Effector memory CD8-positive, alpha-beta T cell (primary cell): ENCODE data around the gene TBL1X.
"Not testable (repeated sequence)": the region's sequence is repeated elsewhere in the genome, so short reads cannot be mapped to it uniquely, and the experiment has no call there.

Experiments used
- ATAC-seq: fragments of 150-1000 bp; cut with Tn5 transposase; replicated peaks from 2 replicates; pipeline ENCODE4 v1.10.0; 2021; ENCODE audit warnings: mild to moderate bottlenecking, moderate library complexity
- DNase-seq, 3 experiments: peaks; one replicate each; pipeline ENCODE4 v3.0.0; 2021
- H3K27ac Mint-ChIP-seq, 2 donors: one replicate each; pipeline ENCODE4 v1.8.0; 2022; ENCODE audit warnings: mild to moderate bottlenecking in 2 of 2, mixed read lengths in 2 of 2, moderate library complexity in 2 of 2
- H3K27me3 Mint-ChIP-seq, 2 donors: one replicate each; pipeline ENCODE4 v1.8.0; 2022; ENCODE audit warnings: mixed read lengths in 2 of 2
- H3K36me3 Mint-ChIP-seq: one replicate; pipeline ENCODE4 v1.8.0; 2022; ENCODE audit warnings: mild to moderate bottlenecking, moderate library complexity, mixed read lengths; ENCODE audit not compliant: insufficient read depth
- H3K4me1 Mint-ChIP-seq, 2 donors: one replicate each; pipeline ENCODE4 v1.8.0; 2022; ENCODE audit warnings: low read depth in 2 of 2, mixed read lengths in 2 of 2
- H3K4me3 Mint-ChIP-seq, 2 donors: one replicate each; pipeline ENCODE4 v1.8.0; 2022; ENCODE audit warnings: mild to moderate bottlenecking in 2 of 2, mixed read lengths in 2 of 2, moderate library complexity in 2 of 2
- H3K9me3 Mint-ChIP-seq, 2 donors: one replicate each; pipeline ENCODE4 v1.8.0; 2022; ENCODE audit warnings: mixed read lengths in 2 of 2

TBL1X gene

DNA sequence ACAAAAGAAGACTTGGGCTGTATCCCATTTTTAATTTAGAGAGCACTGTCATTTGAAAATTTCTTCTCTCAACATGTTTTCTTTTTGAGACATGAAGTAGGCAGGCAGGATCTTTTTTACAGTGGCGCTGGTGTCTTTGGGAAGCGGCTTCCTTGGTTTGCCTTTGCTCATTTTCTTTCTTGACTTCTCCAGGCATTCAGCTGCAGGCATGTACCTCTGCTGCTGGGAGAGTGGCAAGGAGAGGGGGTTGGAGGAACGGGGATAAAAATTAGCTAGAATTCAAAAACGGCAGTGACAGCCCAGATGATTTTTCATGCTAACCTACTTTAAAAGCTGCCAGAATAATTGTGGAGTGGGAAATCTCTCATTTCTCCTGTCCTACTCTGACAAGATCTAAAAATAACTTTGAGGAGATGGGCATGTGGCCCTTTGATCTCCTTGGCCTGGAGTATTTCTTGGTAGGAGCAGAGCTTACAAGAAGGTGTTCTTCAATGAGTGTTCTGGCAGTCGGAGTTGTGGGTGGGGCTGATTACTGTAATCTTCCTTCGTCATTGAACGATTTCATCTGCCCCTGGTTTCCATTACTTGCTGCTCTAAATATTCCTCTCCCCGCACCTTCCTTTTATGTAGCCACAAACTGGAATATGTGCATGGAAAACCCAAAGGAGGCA is 54.8 kb downstream of the TBL1X start:
- Mint-ChIP-seq H3K27me3 (no peaks in the 10 kb centered on the region), H3K36me3 (peaks cover 7% of the 10 kb centered on the region), H3K4me1 (peaks cover 26 to 27% of the 10 kb centered on the region in 2 donors), H3K4me3 (no peak overlapping the region), H3K27ac (no peak overlapping the region), H3K9me3 (no peaks in the 10 kb centered on the region)
- ATAC-seq (no peak), DNase-seq (no peak)

DNA sequence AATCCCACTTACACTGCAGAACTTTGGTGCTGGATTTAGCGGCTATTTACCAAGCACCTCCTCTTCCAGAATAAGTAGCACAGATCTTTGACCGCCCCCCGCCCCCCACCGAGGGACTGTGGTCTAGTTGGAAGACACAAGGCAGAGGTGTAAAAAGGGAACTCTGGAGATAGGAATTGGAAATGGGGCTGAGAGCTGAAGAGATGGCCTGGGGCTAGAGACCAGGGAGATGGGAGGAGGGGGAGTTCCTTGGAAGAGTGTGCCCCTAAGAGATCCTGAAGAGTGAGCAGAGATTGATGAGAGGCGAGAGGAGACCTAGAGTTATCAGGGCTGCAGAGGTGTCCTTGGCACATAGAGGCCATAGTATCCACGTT is 55.3 kb downstream of the TBL1X start:
- DNase-seq (no peak), ATAC-seq (no peak)
- Mint-ChIP-seq H3K27ac (no peak overlapping the region), H3K27me3 (no peaks in the 10 kb centered on the region), H3K4me3 (no peak overlapping the region), H3K4me1 (peaks cover 22 to 26% of the 10 kb centered on the region in 2 donors), H3K36me3 (peaks cover 6% of the 10 kb centered on the region), H3K9me3 (no peaks in the 10 kb centered on the region)

DNA sequence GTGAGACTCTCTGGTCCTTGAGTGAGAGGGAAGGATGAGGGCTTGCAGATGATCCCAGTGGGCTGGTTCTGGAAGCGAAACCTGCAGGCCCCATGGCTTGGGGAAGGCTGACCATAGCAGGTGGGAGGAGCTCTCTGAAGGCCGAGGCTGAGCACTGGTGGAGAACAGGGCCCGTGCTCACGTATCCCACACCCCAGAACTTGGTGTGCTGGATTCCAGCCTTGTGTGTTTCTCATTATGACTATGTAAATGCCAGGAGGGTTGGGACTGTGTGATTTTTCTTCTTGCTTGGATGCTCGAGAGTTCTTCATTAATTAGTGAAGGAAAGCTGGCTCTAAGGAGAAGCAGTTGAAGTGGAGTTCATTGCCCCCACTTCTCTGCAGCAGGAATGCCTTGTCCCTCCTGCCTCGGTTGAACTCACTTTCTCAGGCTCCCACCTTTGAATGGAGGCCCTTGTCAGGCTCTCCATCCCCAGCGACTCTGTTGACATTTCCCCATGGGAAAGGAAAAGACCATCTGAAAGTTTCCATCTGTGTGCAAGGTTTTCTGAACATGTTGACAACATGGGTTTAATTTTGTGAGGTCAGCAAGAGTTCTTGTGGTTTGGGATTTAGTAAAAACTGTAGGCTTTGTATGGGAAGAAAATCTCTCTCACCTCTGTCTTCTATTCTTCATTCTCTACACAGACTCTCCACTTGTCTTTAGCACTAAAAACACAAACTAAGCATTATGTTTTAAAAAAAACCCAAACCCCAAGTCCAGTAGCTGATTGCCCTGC is 57.7 kb downstream of the TBL1X start:
- no peak for DNase-seq

DNA sequence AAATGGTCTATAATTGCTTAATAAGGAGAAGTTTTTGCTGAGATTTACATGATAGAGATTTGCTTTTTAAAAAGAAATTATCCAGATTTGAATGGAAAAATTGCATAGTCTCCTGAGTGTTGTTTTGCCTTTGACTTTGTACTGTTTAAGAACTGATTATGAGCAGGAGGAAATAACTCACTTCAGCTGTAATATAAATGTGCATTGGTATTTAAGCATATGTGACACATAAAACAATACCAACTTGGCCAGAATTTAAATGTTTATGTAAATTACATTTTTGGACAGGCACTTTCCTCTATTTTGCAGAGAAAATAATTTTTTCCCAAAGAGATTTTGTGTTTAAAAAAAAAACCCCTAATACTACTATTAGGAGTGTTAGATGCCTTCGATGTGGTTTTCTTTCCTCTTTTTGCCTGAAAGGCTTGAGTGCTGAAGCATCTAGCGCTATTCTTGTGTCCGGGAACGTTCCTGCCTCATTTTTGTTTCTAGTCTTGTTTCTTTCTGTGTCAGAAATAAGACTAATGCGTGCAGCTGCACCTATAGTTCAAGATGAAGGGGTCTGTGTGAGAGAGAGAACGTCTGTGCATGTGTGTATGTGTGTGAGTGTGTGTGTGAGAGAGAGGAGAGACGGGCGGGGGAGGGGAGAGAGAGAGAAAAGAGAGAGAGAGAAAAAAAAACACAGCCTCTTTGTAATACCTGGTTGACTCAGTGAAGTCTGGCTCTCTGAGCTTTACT is 60.8 kb downstream of the TBL1X start:
- DNase-seq (no peak), ATAC-seq (no peak)
- H3K27me3 Mint-ChIP-seq: no peaks in the 10 kb centered on the region
- peaks cover 9 to 24% of the 10 kb centered on the region in 2 donors for H3K4me1 Mint-ChIP-seq
- peaks cover 6% of the 10 kb centered on the region for H3K36me3 Mint-ChIP-seq
- no peaks in the 10 kb centered on the region for H3K9me3 Mint-ChIP-seq
- no peak overlapping the region for H3K4me3 Mint-ChIP-seq
- H3K27ac Mint-ChIP-seq: no peak overlapping the region

More for the DNA sequence above, 57.7 kb downstream of the TBL1X start:
- ATAC-seq: no peak
- Mint-ChIP-seq H3K36me3 (peaks cover 3% of the 10 kb centered on the region), H3K27ac (no peak overlapping the region), H3K4me1 (peaks cover 6 to 18% of the 10 kb centered on the region in 2 donors), H3K4me3 (no peak overlapping the region), H3K27me3 (no peaks in the 10 kb centered on the region), H3K9me3 (no peaks in the 10 kb centered on the region)

DNA sequence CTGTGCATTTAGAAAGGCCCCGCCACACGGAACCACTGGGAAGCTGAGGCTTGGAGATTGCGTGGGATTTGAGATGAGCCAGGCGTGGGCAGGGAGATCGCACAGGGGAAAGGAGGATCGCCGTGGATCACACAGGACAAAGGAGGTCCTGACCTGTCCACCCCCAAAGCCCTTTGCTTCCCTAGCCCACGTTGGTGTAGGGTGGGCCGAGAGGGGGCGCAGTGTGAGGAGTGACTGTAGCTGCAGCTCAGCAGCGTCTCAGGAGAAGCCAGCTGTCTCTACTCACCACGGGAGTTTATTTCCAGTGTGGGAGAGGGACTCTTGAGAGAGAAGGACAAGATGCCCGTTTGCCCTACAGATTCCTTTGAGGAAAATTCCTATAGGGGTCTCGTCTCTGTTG is 62.1 kb downstream of the TBL1X start:
- no peak for DNase-seq
- Mint-ChIP-seq H3K27ac (no peak overlapping the region), H3K27me3 (no peaks in the 10 kb centered on the region), H3K4me3 (no peak overlapping the region), H3K4me1 (peaks cover 13 to 22% of the 10 kb centered on the region in 2 donors), H3K36me3 (peaks cover 6% of the 10 kb centered on the region), H3K9me3 (no peaks in the 10 kb centered on the region)
- ATAC-seq: no peak

DNA sequence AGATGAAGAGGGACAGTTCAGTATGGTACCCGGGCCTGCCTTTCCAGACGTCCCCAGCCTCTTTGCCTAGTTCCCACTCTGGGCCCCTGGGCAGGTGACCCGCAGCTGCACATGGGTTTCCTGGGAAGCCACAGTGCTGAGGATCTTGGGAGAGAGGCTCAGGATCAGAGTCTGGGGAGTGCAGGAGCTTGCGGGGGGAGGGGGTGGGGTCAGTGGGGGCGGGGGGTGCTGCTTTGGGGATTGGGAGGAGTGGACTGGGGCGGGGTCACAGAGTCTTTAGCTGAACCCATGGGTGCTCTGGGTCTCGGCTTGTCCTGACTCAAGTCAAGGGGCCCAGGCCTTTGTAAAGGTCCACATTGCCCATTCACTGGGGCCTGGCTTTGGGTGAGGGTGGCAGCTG is 63.6 kb downstream of the TBL1X start:
- H3K4me1 Mint-ChIP-seq: peaks cover 13 to 21% of the 10 kb centered on the region in 2 donors
- no peak overlapping the region for H3K4me3 Mint-ChIP-seq
- ATAC-seq (no peak), DNase-seq (no peak)
- no peaks in the 10 kb centered on the region for H3K27me3 Mint-ChIP-seq
- H3K36me3 Mint-ChIP-seq: peaks cover 6% of the 10 kb centered on the region
- H3K27ac Mint-ChIP-seq: no peak overlapping the region
- no peaks in the 10 kb centered on the region for H3K9me3 Mint-ChIP-seq

DNA sequence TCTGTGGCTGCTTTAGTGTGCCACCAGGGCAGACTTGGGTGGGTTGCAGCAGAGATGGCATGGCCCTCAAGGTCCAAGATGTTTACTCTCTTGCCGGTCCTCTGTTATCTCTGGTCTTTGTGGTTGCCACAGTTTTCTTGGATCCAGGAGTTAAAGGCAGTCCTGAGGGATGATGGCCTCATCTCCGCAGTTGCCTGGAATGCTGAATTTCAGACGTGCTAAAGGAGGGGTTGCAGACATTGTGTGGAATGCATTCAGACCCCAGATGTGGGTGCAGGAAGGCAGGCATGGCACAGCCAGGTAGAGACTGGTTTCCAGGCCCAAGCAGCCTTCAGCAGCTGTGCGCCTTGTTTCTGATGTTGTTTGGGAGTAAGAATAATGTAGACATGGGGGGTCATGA is 64.4 kb downstream of the TBL1X start:
- DNase-seq (no peak), ATAC-seq (no peak)
- Mint-ChIP-seq H3K27me3 (no peaks in the 10 kb centered on the region), H3K4me1 (peaks cover 13 to 21% of the 10 kb centered on the region in 2 donors), H3K4me3 (no peak overlapping the region), H3K36me3 (peaks cover 6% of the 10 kb centered on the region), H3K9me3 (no peaks in the 10 kb centered on the region), H3K27ac (no peak overlapping the region)

DNA sequence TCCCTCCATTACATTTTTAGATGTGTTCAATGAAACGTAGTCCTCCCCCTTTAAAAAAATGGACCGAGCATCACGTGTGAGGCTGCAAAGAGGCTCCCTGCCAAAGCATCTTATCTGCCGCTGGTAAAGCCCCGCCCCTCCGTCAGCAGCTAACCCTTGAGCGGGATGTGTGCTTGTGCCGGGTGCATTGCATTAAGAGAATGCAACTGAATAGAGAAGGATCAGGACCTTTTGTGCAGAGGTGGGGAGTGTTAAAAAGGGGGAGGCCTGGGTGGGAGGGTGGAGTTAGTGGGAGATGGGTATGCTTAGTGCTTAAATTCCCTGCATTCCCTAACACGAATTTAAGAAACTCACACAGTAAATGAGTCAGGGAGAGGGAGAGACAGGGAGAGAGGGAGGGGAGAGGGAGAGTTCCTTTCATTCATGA is 66.0 kb downstream of the TBL1X start:
- H3K4me1 Mint-ChIP-seq: peaks cover 7 to 19% of the 10 kb centered on the region in 2 donors

DNA sequence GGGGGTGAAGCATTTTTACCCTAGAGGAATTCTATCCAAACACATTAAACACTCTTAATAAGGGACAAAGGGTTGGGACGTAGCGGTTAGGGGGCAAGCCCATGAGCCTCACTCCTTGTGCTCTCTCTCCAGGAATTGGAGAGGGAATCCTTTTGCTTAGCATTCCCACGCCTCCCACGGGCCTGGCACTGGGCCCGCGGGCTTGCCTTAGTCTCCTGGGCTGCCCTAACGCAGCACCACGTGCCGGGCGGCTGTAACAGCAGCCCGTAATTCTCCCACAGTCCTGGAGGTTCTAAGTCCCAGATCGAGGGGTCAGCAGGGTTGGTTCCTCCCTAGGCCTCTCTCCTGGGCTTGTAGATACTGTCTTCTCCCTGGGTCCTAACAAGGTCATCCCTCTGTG is 67.5 kb downstream of the TBL1X start:
- Mint-ChIP-seq H3K27ac (no peak overlapping the region), H3K4me3 (no peak overlapping the region), H3K27me3 (no peaks in the 10 kb centered on the region), H3K36me3 (peaks cover 3% of the 10 kb centered on the region), H3K9me3 (no peaks in the 10 kb centered on the region), H3K4me1 (peaks cover 7 to 17% of the 10 kb centered on the region in 2 donors)
- no peak for DNase-seq
- ATAC-seq: no peak

More for the DNA sequence above, 66.0 kb downstream of the TBL1X start:
- DNase-seq: peak; percentile 41 to 53 (median 49)
- ATAC-seq: peak; percentile 98
- H3K27me3 Mint-ChIP-seq: no peaks in the 10 kb centered on the region
- peaks cover 3% of the 10 kb centered on the region for H3K36me3 Mint-ChIP-seq
- peak overlapping the region; percentile 68 to 81 for H3K4me3 Mint-ChIP-seq
- H3K9me3 Mint-ChIP-seq: no peaks in the 10 kb centered on the region
- peak overlapping the region in 1 of 2 donors; percentile 80 for H3K27ac Mint-ChIP-seq

DNA sequence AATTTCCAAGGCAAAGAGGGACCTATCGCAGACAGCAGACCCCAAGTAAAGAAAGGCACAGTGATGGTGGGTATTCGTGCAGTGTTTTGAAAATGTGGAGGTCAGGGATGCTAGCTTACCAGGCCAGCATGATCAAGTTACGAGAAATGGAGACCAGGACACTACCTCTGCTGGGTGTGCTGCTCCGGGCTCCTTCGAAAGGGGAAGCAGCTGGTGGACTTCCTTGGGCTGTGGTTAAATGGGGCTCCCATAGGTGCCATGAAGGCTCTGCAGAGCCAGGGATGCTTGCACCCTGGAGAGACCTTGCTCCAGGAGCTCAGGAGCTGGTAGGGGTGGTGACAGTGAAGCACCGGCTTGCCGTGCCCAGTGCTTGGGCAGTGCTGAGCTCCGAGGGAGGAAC is 68.8 kb downstream of the TBL1X start:
- DNase-seq: no peak
- H3K4me3 Mint-ChIP-seq: no peak overlapping the region
- no peak for ATAC-seq
- no peaks in the 10 kb centered on the region for H3K9me3 Mint-ChIP-seq
- H3K4me1 Mint-ChIP-seq: peaks cover 7 to 17% of the 10 kb centered on the region in 2 donors
- H3K36me3 Mint-ChIP-seq: peaks cover 6% of the 10 kb centered on the region
- H3K27ac Mint-ChIP-seq: no peak overlapping the region
- H3K27me3 Mint-ChIP-seq: no peaks in the 10 kb centered on the region

DNA sequence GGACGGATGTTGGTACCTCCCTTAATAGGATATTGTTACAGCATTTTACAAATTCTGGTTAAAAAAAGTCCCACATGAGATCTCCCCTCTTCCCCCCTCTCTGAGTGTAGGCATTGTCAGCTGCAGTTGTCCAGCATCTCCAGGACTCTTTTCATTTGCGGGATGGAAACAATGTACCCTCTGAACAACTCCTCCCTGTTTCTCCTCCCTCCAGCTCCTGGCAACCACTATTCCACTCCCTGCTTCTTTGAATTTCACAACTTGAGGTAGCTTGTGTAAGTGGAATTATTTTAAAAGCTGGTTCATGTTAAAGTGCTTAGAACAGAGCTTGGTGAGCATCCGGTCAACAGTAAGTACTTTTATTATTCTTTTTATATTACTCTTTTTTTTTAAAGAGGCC is 69.8 kb downstream of the TBL1X start:
- Mint-ChIP-seq H3K4me1 (peaks cover 7 to 17% of the 10 kb centered on the region in 2 donors), H3K36me3 (peaks cover 3% of the 10 kb centered on the region), H3K27me3 (no peaks in the 10 kb centered on the region), H3K4me3 (peak overlapping the region in 1 of 2 donors; percentile 19), H3K9me3 (no peaks in the 10 kb centered on the region), H3K27ac (peak overlapping the region in 1 of 2 donors; percentile 57)
- DNase-seq: no peak
- no peak for ATAC-seq

DNA sequence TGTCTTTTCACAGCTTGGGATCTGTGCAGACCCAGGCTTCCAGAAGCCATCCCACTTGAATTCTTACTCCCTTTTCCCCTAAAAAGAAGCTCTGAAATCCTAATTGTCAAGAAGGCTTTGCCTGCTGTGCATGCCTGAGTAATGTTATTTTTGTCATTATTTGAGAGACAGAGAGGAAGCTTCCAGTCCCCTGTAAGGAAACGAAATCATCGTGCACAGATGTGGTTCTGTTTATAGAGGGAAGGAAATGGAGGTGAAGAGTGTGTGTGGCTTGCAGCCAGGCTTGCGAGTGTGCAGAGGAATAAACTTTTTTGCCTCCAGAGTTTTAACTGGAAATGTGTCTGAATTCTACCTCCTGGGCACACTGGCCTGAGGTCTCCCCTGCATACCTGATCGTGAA is 70.2 kb downstream of the TBL1X start:
- ATAC-seq: no peak
- Mint-ChIP-seq H3K9me3 (no peaks in the 10 kb centered on the region), H3K27ac (peak overlapping the region in 1 of 2 donors; percentile 57)

DNA sequence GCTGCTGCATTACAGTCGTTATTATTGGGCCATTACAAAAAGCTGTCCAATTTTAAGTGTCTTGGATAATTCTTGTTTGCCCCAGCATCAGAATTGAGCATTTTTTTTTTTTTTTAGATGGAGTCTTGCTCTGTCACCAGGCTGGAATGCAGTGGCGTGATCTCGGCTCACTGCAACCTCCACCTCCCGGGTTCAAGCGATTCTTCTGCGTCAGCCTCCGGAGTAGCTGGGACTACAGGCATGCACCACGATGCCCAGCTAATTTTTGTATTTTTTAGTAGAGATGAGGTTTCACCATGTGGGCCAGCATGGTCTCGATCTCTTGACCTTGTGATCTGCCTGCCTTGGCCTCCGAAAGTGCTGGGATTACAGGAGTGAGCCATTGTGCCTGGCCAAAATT is 71.3 kb downstream of the TBL1X start:
- peaks cover 0 to 11% of the 10 kb centered on the region in 2 donors for H3K4me1 Mint-ChIP-seq
- ATAC-seq, H3K36me3 Mint-ChIP-seq, H3K4me3 Mint-ChIP-seq, H3K9me3 Mint-ChIP-seq, H3K27ac Mint-ChIP-seq, H3K27me3 Mint-ChIP-seq, DNase-seq: not testable (repeated sequence)

More for the DNA sequence above, 70.2 kb downstream of the TBL1X start:
- H3K4me1 Mint-ChIP-seq: peaks cover 7 to 17% of the 10 kb centered on the region in 2 donors
- no peaks in the 10 kb centered on the region for H3K27me3 Mint-ChIP-seq
- H3K4me3 Mint-ChIP-seq: no peak overlapping the region
- no peak for DNase-seq
- peaks cover 3% of the 10 kb centered on the region for H3K36me3 Mint-ChIP-seq
